NCI-H1436 (cell line): ENCODE results near the gene OLIG3.

Experiments
- DNase-seq: peaks from one replicate; lab custom pipeline; 2025; lab: John Stamatoyannopoulos, UW

The OLIG3 gene

GRCh38 chr6:137494281-137494987 lies at the start of gene OLIG3:
Gene OLIG3, minus strand, starts transcription at chr6:137494394. Its CDS starts 224 bp downstream, at chr6:137494170.
- no peak for DNase-seq

DNA sequence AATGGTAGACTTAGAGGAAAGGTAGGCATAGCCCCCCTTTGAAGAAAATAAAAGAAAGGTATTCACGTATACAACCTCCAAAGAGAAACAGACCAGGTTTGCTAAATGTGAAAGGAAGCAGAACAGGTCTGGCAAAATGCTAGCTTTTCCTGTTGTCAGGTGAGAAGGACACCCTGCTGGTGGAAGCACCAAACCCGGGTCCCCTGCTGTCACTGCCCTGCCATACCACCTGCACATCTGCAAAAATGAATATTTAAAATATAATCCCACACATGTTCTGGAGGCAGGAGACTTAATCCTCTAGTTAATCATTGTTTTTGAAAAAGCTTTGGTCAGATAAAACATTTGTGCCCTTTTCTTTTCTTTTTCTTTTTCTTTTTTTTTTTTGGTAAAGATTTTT lies 48.9 kb upstream of the OLIG3 start:
- DNase-seq = no peak

DNA sequence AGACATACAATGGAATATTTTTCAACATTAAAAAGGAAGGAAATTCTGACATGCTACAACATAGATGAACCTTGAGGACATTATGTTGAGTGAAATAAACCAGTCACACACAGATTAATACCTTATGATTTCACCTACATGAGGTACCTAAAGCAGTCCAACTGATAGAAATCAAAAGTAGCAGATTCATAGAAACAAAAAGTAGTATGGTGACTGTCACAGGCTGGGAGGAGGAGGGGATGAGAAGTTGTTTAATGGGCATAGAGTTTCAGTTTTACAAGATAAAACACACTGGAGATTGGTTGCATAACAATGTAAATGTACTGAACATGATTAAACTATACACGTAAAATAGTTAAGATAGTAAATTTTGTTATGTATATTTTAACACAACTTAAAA lies 48.5 kb upstream of the OLIG3 start:
- no peak for DNase-seq

DNA sequence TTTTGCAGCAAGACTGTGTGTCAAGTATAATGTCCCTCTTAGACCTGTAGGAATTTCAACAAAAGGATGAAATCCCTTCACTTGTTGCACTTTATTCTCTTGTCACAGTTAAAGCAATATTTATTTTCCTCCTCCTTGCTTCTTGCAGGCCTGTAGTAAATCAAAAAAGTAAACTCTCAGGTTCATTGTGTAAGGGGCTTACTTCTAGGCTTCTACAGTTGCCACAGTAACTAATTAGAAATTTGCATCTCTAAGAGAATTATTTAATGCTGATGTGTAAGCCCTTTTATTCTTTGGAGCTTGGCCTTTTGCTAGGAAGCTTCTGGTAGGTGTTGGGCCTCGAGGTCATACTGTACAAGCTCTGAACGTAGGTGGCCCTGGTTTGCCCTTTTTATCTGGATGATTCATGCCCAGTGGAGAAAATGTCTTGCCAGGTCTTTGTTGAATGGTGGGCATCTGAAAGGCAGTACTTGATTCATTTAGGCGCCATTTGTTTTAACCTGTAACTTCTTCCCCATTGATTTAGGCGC lies 47.4 kb upstream of the OLIG3 start:
- no peak for DNase-seq

DNA sequence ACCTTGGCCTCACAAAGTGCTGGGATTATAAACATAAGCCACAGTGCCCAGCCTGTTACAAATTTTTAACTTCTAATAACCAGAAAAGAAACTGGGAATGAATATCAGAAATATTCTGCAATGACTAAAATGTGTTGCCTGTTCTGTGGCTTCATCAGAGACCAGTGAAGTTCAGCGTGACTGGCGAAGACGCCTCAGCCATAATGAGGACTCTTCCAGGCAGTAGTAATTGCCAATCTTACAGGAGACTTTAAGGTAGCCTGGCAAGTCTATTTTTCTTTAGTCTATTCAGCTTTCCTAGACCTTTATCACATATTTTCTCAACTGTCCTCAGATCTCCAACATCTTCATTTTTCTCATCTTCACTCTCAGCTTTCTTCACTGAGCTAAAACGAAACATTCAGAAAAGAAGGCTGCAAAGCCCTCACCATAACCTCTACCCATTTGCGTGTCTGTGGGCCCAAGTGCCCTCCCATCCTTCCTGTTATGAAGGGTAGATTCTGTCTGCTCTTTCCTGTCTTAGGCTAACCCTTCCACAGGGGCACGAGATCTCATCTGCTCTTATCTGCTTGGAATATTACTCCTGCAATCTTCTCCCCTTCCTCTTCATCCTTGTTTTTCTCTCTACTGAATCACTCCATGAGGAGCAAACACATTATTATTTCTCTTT lies 42.0 kb upstream of the OLIG3 start:
- no peak for DNase-seq

DNA sequence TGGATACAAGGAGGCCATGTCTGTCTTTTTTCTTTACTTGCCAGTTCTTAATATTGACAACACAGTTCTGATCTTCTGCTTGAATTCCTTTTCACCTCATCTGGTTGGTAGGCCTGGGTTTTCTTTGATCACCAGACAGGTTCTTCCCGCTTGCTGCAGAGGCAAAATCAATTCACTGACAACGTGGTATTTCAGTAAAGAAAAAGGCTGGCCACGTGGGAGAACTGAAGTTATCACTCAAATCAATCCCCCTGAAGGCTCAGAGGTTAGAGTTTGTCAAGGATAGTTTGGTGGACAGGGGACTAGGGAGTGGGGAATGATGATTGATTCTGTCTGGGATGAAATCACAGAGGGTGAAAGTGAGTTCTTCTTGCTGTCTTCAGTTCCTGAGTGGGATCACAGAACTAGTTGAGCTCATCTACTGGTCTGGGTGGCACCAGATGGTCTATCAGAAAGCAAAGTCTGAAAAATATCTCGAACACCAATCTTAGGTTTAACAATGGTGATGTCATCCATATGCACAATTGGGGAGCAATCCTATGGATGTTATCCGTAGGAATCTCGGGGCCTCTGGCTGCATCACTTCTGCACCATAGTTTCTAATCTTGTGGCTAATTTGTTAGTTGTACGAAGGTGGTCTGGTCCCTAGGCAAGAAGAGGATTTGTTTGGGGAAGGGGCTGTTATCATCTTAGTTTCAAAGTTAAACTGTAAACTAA lies 37.3 kb upstream of the OLIG3 start:
- no peak for DNase-seq

DNA sequence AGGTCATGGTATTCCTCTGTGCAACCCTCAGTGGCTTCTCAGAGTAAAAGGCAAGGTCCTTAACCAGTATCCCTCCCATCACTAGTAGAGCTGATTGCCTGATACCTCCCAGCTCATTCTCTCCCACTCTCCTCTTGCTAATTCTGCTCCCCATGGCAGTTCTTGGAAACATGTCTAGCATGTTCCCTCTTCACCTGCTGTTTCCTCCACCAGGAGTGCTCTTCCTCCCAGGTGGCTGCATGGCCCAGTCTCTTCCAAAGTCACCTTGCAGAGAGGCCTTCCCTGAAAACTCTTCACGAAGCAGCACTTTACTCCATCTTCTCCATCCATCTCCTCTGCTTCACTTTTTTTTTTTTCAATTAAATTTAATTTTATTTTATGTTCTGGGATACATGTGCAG lies 36.2 kb upstream of the OLIG3 start:
- no peak for DNase-seq

DNA sequence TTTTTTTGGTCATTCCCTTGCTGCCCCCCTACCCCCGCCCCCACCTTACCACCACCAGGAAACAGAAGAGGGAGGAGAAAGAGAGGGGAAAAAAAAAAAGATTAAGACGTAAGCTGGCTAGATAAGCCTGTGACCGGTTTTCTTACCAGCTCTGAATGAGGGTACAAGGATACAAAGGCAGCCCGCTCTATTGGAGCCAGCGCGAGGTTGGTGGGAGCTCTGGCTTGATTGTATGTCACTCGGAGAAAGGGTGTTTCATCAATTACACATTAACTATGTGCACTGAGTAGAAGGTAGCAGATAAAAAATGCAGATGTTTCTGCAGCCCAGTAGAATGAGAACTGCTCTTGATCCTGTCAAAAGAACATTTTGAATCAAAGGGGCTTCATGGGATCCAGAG lies 28.6 kb upstream of the OLIG3 start:
- DNase-seq = no peak

DNA sequence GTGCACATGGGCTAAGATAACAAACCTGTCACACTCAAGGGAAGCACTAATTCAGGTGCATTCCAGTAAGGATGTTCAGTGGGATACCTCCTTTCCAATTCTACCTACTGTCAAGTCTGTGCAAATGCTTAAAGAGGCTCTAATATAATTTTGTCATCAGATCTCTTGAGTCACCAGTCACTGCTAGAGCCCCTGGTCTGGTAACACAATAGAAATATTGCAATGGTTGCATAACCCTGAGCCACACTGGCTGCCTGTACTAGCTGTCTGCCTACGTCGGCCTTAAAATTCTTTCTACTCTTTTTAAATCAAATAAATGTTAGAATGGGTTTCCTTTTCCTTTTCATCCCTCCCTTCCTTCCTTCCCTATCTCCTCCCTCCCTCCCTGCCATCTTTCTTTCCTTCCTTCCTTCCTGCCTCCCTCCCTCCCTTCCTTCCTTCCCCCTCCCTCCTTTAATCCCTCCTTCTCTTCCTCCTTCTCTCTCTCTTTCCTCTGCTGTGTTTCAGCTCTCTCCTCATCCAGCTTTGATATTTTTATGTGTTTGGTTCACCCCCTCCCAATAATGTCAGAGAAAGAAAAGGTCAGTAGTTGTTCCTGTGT lies 28.1 kb upstream of the OLIG3 start:
- no peak for DNase-seq

DNA sequence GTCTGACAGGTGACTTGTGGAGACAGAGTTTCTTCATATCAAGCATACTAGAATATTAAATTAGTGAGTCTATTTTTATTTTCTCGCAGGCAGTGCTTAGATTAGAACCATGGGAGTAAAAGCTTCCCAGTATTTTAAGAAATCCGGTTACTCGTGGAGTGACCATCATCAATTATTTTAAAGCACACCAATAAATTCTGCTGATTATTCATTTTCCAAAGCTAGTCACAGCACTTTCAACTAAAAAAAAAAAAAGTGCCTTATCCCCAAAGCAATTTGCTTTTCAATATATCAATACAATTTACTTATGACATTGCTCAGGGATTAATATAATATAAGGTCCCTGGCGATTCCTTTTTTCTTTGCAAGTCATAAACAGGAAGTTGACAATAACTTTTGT lies 26.3 kb upstream of the OLIG3 start:
- DNase-seq = no peak

- DNase-seq = no peak
These were observed 25.5 kb upstream of the OLIG3 start for GRCh38 chr6:137519629-137520176.

- no peak for DNase-seq
These were observed 24.3 kb upstream of the OLIG3 start for GRCh38 chr6:137518386-137518983.

- no peak for DNase-seq
These were observed 20.2 kb upstream of the OLIG3 start for GRCh38 chr6:137514418-137514817.

DNA sequence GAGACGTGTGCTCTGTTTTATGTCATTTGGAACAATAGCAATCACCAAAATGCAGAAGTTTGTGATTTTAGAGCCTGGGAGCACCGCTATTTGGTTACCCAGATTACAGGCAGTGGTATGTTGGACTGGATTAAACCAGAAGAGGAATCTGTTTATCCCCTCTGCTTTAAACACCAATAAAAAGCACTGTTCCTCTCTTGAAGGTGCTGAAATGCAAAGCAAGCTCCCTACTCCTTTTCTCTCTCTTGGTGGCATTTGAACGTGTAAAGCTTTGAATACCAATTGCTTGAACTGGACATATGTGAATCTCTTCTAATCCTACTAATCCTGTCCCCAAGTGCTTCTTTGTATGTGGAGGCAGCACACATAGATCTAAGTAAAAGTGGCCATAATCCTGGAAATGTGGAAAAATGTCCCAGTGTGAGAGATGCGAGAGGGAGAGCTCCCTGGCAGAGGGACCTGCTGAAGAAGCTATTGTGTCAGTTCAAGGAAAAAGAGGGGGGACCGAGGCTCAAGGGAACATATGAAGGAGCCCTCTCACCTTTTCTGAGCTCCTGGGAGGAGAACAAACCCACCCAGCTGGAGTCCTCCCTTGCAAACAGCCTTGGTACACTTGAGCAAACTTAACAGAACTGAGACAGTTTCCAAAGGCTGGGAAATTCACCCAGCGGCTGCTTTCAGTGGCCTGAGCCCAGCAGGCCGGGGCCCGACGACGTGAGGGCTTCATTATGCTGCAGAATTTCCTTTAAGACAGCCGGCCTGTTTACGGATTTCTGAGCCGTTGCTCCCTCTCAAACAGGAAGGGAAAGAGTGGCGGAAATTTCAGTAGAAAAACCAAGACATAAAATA lies 18.8 kb upstream of the OLIG3 start:
- DNase-seq = no peak

DNA sequence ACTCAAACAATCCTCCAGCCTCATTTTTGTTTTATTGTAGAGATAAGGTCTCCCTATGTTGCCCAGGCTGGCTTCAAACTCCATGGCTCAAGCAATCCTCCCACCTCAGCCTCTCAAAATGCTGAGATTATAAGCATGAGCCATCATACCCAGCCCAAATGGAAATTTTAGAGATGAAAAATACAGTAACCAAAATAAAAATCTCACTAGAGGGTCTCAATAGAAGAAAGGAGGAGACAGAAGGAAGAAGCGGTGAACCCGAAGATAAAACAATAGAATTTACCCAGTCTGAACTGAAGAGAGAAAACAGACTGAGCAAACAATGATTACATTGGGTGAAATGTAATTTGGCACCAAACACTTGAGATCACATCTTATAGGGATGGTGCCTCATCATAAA lies 16.7 kb upstream of the OLIG3 start:
- no peak for DNase-seq

GRCh38 chr6:137498481-137499190 lies 4.4 kb upstream of the OLIG3 start:
- DNase-seq = no peak

DNA sequence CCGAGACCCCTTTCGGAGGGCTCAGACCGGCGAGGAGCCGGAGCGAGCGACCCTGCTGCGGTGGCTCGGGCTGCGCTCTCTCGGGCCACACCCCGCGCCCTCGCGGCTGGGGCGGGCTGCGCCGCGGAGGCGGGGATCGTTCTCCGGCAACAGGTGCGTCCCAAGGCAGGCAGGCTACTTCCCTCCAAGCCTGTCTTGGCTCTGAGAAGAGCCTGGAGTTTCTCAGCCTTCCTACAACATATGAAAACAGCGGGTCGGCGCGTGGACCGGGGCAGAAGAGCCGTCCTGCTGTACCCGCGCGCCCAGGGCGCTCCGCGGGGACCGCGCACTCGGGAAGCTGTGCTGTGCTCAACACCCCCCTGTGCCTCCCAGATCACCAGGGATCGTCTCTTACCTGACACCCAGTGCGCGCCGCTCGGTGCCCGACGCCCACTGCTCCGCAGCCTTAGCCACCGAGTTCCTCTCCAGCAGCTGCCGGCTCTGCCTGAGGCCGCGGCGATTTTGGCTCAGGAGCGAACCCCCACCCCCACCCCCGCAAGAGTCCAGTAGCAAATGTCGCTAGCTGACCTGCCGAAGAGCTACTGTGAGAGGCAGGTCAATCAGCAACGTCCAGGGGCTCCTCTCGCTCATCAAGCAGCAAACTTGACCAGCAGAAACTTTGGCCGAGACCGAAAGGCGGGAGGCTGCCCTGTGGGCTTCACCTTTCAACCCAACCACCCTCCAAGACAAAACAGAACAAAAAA lies 3.7 kb upstream of the OLIG3 start:
- DNase-seq = no peak

- DNase-seq = no peak
These were observed 2.9 kb upstream of the OLIG3 start for GRCh38 chr6:137496909-137497720.

GRCh38 chr6:137496368-137496767 lies 2.2 kb upstream of the OLIG3 start:
- DNase-seq = no peak
